Astrocyte (in vitro differentiated cells and primary cell): Measurements from ENCODE around the gene PGLYRP4. TPM values are rescaled to one million over a fixed set of nuclear protein-coding genes. Genes with fewer than 3 reads are reported as not detected.

Experiments
- DNase-seq: peaks from one replicate; pipeline ENCODE4 v3.0.0-alpha.2; 2010; ENCODE audit warnings: low read depth
- FAIRE-seq: peaks from 2 replicates; lab custom pipeline; 2011; peaks lifted over from hg19 to GRCh38; lab: Jason Lieb, UNC
- H2AFZ ChIP-seq: 2 replicates; pipeline ENCODE4 v1.6.0; 2012; ENCODE audit warnings: low read depth, low read length, inconsistent platforms
- H3K27ac ChIP-seq: 2 replicates; pipeline ENCODE4 v1.5.1; 2011; ENCODE audit warnings: low read depth, low read length, inconsistent platforms
- H3K27me3 ChIP-seq: 2 replicates; pipeline ENCODE4 v1.6.0; 2011; ENCODE audit warnings: low read length, inconsistent platforms; ENCODE audit not compliant: insufficient read depth
- H3K36me3 ChIP-seq: 2 replicates; pipeline ENCODE4 v1.5.1; 2011; ENCODE audit warnings: low read length, inconsistent platforms; ENCODE audit not compliant: insufficient read depth
- H3K4me1 ChIP-seq: 2 replicates; pipeline ENCODE4 v1.5.1; 2011; ENCODE audit warnings: low read length, inconsistent platforms; ENCODE audit not compliant: insufficient read depth
- H3K4me2 ChIP-seq: 2 replicates; pipeline ENCODE4 v1.6.0; 2012; ENCODE audit warnings: low read length, inconsistent platforms
- H3K4me3 ChIP-seq: 2 replicates; pipeline ENCODE4 v1.5.1; 2011; ENCODE audit warnings: low read depth, mild to moderate bottlenecking, low read length, inconsistent platforms; ENCODE audit not compliant: insufficient read depth
- H3K79me2 ChIP-seq: 2 replicates; pipeline ENCODE4 v1.6.0; 2012; ENCODE audit warnings: mild to moderate bottlenecking, low read length, inconsistent platforms; ENCODE audit not compliant: insufficient read depth
- H3K9ac ChIP-seq: 2 replicates; pipeline ENCODE4 v1.6.0; 2012; ENCODE audit warnings: mild to moderate bottlenecking, low read length, inconsistent platforms
- H3K9me3 ChIP-seq: 2 replicates; pipeline ENCODE4 v1.5.1; 2012; ENCODE audit warnings: low read depth, mild to moderate bottlenecking, low read length, inconsistent platforms; ENCODE audit not compliant: insufficient read depth
- H4K20me1 ChIP-seq: 2 replicates; pipeline ENCODE4 v1.6.0; 2012; ENCODE audit warnings: low read length, inconsistent platforms; ENCODE audit not compliant: insufficient read depth
- H3K27ac Mint-ChIP-seq: one replicate; pipeline ENCODE4 v1.8.0; 2021; ENCODE audit warnings: mild to moderate bottlenecking, mixed read lengths; ENCODE audit not compliant: unreplicated experiment
- H3K27me3 Mint-ChIP-seq: one replicate; pipeline ENCODE4 v1.8.0; 2021; ENCODE audit warnings: low read depth, mixed read lengths; ENCODE audit not compliant: unreplicated experiment
- H3K36me3 Mint-ChIP-seq: one replicate; pipeline ENCODE4 v1.8.0; 2021; ENCODE audit warnings: low read depth, mixed read lengths; ENCODE audit not compliant: unreplicated experiment
- H3K4me1 Mint-ChIP-seq: one replicate; pipeline ENCODE4 v1.8.0; 2021; ENCODE audit warnings: low read depth, mixed read lengths; ENCODE audit not compliant: unreplicated experiment
- H3K4me3 Mint-ChIP-seq: one replicate; pipeline ENCODE4 v1.8.0; 2021; ENCODE audit warnings: mild to moderate bottlenecking, moderate library complexity, mixed read lengths; ENCODE audit not compliant: unreplicated experiment
- H3K9me3 Mint-ChIP-seq: one replicate; pipeline ENCODE4 v1.8.0; 2021; ENCODE audit warnings: mild to moderate bottlenecking, mixed read lengths; ENCODE audit not compliant: unreplicated experiment
- CTCF ChIP-seq: IDR thresholded peaks from 2 replicates; pipeline ENCODE4 v1.5.1; 2011; ENCODE audit warnings: low read depth, mild to moderate bottlenecking, inconsistent platforms, low read length, moderate library complexity; ENCODE audit not compliant: insufficient read depth
- EZH2 ChIP-seq: IDR thresholded peaks from 2 replicates; pipeline ENCODE4 v1.6.1; 2012; ENCODE audit warnings: mild to moderate bottlenecking, low read length, inconsistent platforms; ENCODE audit not compliant: insufficient read depth
- total RNA-seq: library from RNA; stranded (reverse); gene quantifications from 2 replicates; pipeline ENCODE4 v1.2.1, GENCODE V29; 2021

The PGLYRP4 gene
- total RNA-seq, 1 donor from 2014 or later = not detected

- Histone ChIP-seq H3K36me3 (no peaks in the 10 kb centered on the region), H3K4me1 (no peaks in the 10 kb centered on the region), H3K4me2 (no peak overlapping the region), H2AFZ (no peak overlapping the region), H4K20me1 (no peaks in the 10 kb centered on the region), H3K9me3 (no peaks in the 10 kb centered on the region), H3K27me3 (no peaks in the 10 kb centered on the region), H3K4me3 (no peak overlapping the region), H3K79me2 (no peaks in the 10 kb centered on the region), H3K27ac (no peak overlapping the region), H3K9ac (no peak overlapping the region)
- TF ChIP-seq CTCF (no peak), EZH2 (no peak)
- Mint-ChIP-seq H3K36me3 (no peaks in the 10 kb centered on the region), H3K4me3 (no peak overlapping the region), H3K4me1 (no peaks in the 10 kb centered on the region), H3K27me3 (peaks cover 66% of the 10 kb centered on the region), H3K9me3 (no peaks in the 10 kb centered on the region), H3K27ac (no peak overlapping the region)
- FAIRE-seq (no peak), DNase-seq (no peak)
Observed at GRCh38 chr1:153392822-153393221, 44.2 kb upstream of the PGLYRP4 start.

- DNase-seq (no peak), FAIRE-seq (no peak)
- H3K27me3 Mint-ChIP-seq = peaks cover 66% of the 10 kb centered on the region
- H3K4me3 ChIP-seq = no peak overlapping the region
- no peaks in the 10 kb centered on the region for H3K4me1 ChIP-seq
- H3K36me3 Mint-ChIP-seq = no peaks in the 10 kb centered on the region
- no peaks in the 10 kb centered on the region for H3K9me3 Mint-ChIP-seq
- no peak overlapping the region for H2AFZ ChIP-seq
- H3K4me1 Mint-ChIP-seq = no peaks in the 10 kb centered on the region
- no peak overlapping the region for H3K27ac Mint-ChIP-seq
- H3K36me3 ChIP-seq = no peaks in the 10 kb centered on the region
- H4K20me1 ChIP-seq = no peaks in the 10 kb centered on the region
- H3K9ac ChIP-seq = no peak overlapping the region
- no peak for TF ChIP-seq CTCF
- H3K4me3 Mint-ChIP-seq = no peak overlapping the region
- no peak overlapping the region for H3K4me2 ChIP-seq
- H3K27me3 ChIP-seq = no peaks in the 10 kb centered on the region
- H3K79me2 ChIP-seq = no peaks in the 10 kb centered on the region
- H3K27ac ChIP-seq = no peak overlapping the region
- H3K9me3 ChIP-seq = no peaks in the 10 kb centered on the region
Observed at GRCh38 chr1:153392258-153392657, 43.6 kb upstream of the PGLYRP4 start.

GRCh38 chr1:153390938-153391710 is 42.5 kb upstream of the PGLYRP4 start, which contains the start of gene S100A8:
TSS of gene S100A8 (minus strand) at chr1:153391073. CDS start at chr1:153390535, 538 bp downstream.
- Histone ChIP-seq H3K4me1 (no peaks in the 10 kb centered on the region), H4K20me1 (no peaks in the 10 kb centered on the region), H3K27me3 (no peaks in the 10 kb centered on the region), H3K9me3 (no peaks in the 10 kb centered on the region), H3K36me3 (no peaks in the 10 kb centered on the region), H3K79me2 (no peaks in the 10 kb centered on the region), H2AFZ (no peak within 1 kb of the TSS), H3K4me2 (no peak within 1 kb of the TSS), H3K4me3 (no peak within 1 kb of the TSS), H3K27ac (no peak within 1 kb of the TSS), H3K9ac (no peak within 1 kb of the TSS)
- Mint-ChIP-seq H3K27me3 (peaks cover 62% of the 10 kb centered on the region), H3K4me3 (no peak within 1 kb of the TSS), H3K36me3 (no peaks in the 10 kb centered on the region), H3K27ac (no peak within 1 kb of the TSS), H3K4me1 (no peaks in the 10 kb centered on the region), H3K9me3 (no peaks in the 10 kb centered on the region)
- FAIRE-seq (no peak), DNase-seq (no peak)
- TF ChIP-seq CTCF (no peak), EZH2 (no peak)
